GM21515 (cell line): ENCODE measurements around the gene SURF1.
"Not testable (repeated sequence)": the region's sequence is repeated elsewhere in the genome, so short reads cannot be mapped to it uniquely, and the experiment has no call there.

Experiments used
- ATAC-seq: cut with Tn5 transposase; IDR thresholded peaks from one replicate; pipeline ENCODE4 v1.9.1; 2021; ENCODE audit not compliant: unreplicated experiment

Gene SURF1

GRCh38 chr9:133356391-133357091 is at the start of gene SURF1, which contains the start of gene SURF2:
SURF1 (minus strand) TSS chr9:133356487; CDS start chr9:133356453, 34 bp downstream.
SURF2 (plus strand) TSS chr9:133356550; CDS start chr9:133356593, 43 bp downstream.
- ATAC-seq, result peak; percentile 52

- ATAC-seq, result no peak
Observed at GRCh38 chr9:133405508-133406438, 49.5 kb upstream of the SURF1 start.

GRCh38 chr9:133404454-133405002 is 48.2 kb upstream of the SURF1 start:
- ATAC-seq, result no peak

GRCh38 chr9:133403766-133404453 is 47.6 kb upstream of the SURF1 start:
- no peak for ATAC-seq

- no peak for ATAC-seq
Observed at GRCh38 chr9:133402689-133403088, 46.4 kb upstream of the SURF1 start.

- no peak for ATAC-seq
Observed at GRCh38 chr9:133401588-133401987, 45.3 kb upstream of the SURF1 start.

GRCh38 chr9:133400292-133400691 is 44.0 kb upstream of the SURF1 start:
- no peak for ATAC-seq

- no peak for ATAC-seq
Observed at GRCh38 chr9:133397895-133398294, 41.6 kb upstream of the SURF1 start.

GRCh38 chr9:133397370-133397769 is 41.1 kb upstream of the SURF1 start:
- ATAC-seq, result no peak

GRCh38 chr9:133396952-133397351 is 40.7 kb upstream of the SURF1 start:
- no peak for ATAC-seq

GRCh38 chr9:133394687-133395271 is 38.5 kb upstream of the SURF1 start:
- no peak for ATAC-seq

- ATAC-seq, result no peak
Observed at GRCh38 chr9:133393399-133393798, 37.1 kb upstream of the SURF1 start.

- ATAC-seq, result not testable (repeated sequence)
Observed at GRCh38 chr9:133392308-133392707, 36.0 kb upstream of the SURF1 start.

- ATAC-seq, result not testable (repeated sequence)
Observed at GRCh38 chr9:133391449-133391848, 35.2 kb upstream of the SURF1 start.

- no peak for ATAC-seq
Observed at GRCh38 chr9:133390713-133391112, 34.4 kb upstream of the SURF1 start.

GRCh38 chr9:133389562-133389961 is 33.3 kb upstream of the SURF1 start:
- ATAC-seq, result no peak

GRCh38 chr9:133389025-133389557 is 32.8 kb upstream of the SURF1 start:
- no peak for ATAC-seq

- ATAC-seq, result no peak
Observed at GRCh38 chr9:133387680-133388079, 31.4 kb upstream of the SURF1 start.

GRCh38 chr9:133386338-133386737 is 30.1 kb upstream of the SURF1 start:
- no peak for ATAC-seq

- ATAC-seq, result no peak
Observed at GRCh38 chr9:133385452-133385851, 29.2 kb upstream of the SURF1 start.
